Hepatocyte (in vitro differentiated cells): ENCODE results near the gene ERCC1. TPM values are rescaled to one million over a fixed set of nuclear protein-coding genes. Genes with fewer than 3 reads are reported as not detected.

Source experiments
- DNase-seq: peaks from one replicate; pipeline ENCODE4 v3.0.0-alpha.2; 2016; ENCODE audit warnings: low spot score
- H2AFZ ChIP-seq: fragments of 200-600 bp; sonication (generic); 2 replicates; pipeline ENCODE4 v1.6.0; 2016; ENCODE audit warnings: antibody characterized with exemption, mild to moderate bottlenecking
- H3K27ac ChIP-seq: fragments of 200-600 bp; sonication (generic); 2 replicates; pipeline ENCODE4 v1.5.1; 2016; ENCODE audit warnings: mild to moderate bottlenecking
- H3K27me3 ChIP-seq: fragments of 200-600 bp; sonication (generic); 2 replicates; pipeline ENCODE4 v1.6.1; 2016
- H3K36me3 ChIP-seq: fragments of 200-600 bp; sonication (generic); replicated peaks from 2 replicates; pipeline ENCODE4 v1.5.1; 2016; ENCODE audit warnings: low read depth; ENCODE audit not compliant: insufficient read depth
- H3K4me1 ChIP-seq: fragments of 200-600 bp; sonication (generic); 2 replicates; pipeline ENCODE4 v1.5.1; 2016; ENCODE audit warnings: mild to moderate bottlenecking, moderate library complexity; ENCODE audit not compliant: insufficient read depth
- H3K4me2 ChIP-seq: fragments of 200-600 bp; sonication (generic); 2 replicates; pipeline ENCODE4 v1.6.0; 2016
- H3K4me3 ChIP-seq: fragments of 200-600 bp; sonication (generic); 2 replicates; pipeline ENCODE4 v1.5.1; 2016; ENCODE audit warnings: mild to moderate bottlenecking
- H3K79me2 ChIP-seq: fragments of 200-600 bp; sonication (generic); 2 replicates; pipeline ENCODE4 v1.6.0; 2017; ENCODE audit warnings: mild to moderate bottlenecking
- H3K9me2 ChIP-seq: fragments of 200-600 bp; sonication (generic); replicated peaks from 2 replicates; pipeline ENCODE4 v1.6.0; 2017; ENCODE audit warnings: mild to moderate bottlenecking; ENCODE audit not compliant: insufficient read depth
- H3K9me3 ChIP-seq: fragments of 200-600 bp; sonication (generic); 2 replicates; pipeline ENCODE4 v1.5.1; 2016; ENCODE audit warnings: low read depth, mild to moderate bottlenecking
- H4K20me1 ChIP-seq: fragments of 200-600 bp; sonication (generic); 2 replicates; pipeline ENCODE4 v1.6.0; 2016; ENCODE audit warnings: mild to moderate bottlenecking; ENCODE audit not compliant: insufficient read depth, poor library complexity, severe bottlenecking
- EZH2 ChIP-seq: fragments of 200-600 bp; sonication (generic); IDR thresholded peaks from 2 replicates; pipeline ENCODE4 v1.6.1; 2016; ENCODE audit warnings: antibody characterized with exemption, mild to moderate bottlenecking, borderline replicate concordance
- EZH2phosphoT487 ChIP-seq: fragments of 200-600 bp; sonication (generic); IDR thresholded peaks from one replicate; pipeline ENCODE4 v1.6.1; 2018; ENCODE audit warnings: antibody characterized with exemption, mild to moderate bottlenecking, low read depth, moderate library complexity; ENCODE audit not compliant: unreplicated experiment, severe bottlenecking
- WGBS: methylation state at CpG from one replicate; pipeline ENCODE4 v1.1.6; 2016; ENCODE audit warnings: low lambda C conversion rate; ENCODE audit errors: missing lambda C conversion rate; 5-methylcytosine and 5-hydroxymethylcytosine counted together
- polyA plus RNA-seq: library from polyadenylated mRNA; unstranded; fragments of >200 nt; fragmentation: Nextera tagmentation; extraction: Ambion mirVana; gene quantifications from 2 replicates; pipeline ENCODE4 v1.2.1, GENCODE V29; 2016
- total RNA-seq: library from RNA; depleted of rRNA; stranded (reverse); fragments of >200 nt; gene quantifications from 2 replicates; pipeline ENCODE4 v1.2.3, GENCODE V29; 2014
- TF ChIP-seq, protein P1 (sequence below): fragments of 200-600 bp; sonication (generic); IDR thresholded peaks from 2 replicates; pipeline ENCODE4 v1.5.1; 2016; ENCODE audit warnings: antibody characterized with exemption, mild to moderate bottlenecking; ENCODE audit not compliant: poor library complexity

The ERCC1 gene
- total and polyA plus RNA-seq, 2 experiments from 2014 or later = 42.5 to 66.7 TPM

DNA sequence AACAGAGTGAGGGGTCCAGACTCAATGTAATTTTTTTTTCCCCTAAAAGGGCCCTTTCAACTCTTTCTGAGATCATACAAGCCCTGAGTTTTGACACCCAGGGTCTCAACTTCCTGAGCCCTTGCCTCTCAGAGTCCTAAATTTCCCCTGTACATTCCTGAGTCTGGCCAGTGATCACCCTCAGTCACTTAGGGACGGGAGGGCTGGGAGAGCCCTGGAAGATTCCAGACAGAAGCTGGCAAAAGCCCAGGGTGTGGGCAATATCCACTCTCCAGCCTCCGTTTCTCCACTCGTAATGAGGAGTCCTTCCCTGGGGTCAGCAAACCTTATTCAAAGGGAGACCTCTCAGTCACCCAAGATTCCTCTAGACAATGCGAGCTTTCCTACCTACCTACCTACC lies 20.4 kb downstream of the ERCC1 start:
- peak overlapping the region; percentile 95 for H3K4me2 ChIP-seq
- no peak for DNase-seq
- TF ChIP-seq, protein P1, sequence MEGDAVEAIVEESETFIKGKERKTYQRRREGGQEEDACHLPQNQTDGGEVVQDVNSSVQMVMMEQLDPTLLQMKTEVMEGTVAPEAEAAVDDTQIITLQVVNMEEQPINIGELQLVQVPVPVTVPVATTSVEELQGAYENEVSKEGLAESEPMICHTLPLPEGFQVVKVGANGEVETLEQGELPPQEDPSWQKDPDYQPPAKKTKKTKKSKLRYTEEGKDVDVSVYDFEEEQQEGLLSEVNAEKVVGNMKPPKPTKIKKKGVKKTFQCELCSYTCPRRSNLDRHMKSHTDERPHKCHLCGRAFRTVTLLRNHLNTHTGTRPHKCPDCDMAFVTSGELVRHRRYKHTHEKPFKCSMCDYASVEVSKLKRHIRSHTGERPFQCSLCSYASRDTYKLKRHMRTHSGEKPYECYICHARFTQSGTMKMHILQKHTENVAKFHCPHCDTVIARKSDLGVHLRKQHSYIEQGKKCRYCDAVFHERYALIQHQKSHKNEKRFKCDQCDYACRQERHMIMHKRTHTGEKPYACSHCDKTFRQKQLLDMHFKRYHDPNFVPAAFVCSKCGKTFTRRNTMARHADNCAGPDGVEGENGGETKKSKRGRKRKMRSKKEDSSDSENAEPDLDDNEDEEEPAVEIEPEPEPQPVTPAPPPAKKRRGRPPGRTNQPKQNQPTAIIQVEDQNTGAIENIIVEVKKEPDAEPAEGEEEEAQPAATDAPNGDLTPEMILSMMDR = no peak
- TF ChIP-seq EZH2phosphoT487 = no peak
- TF ChIP-seq EZH2 = no peak
- WGBS = 67% methylated on average over 4 of the region's 4 CpGs
- H3K4me1 ChIP-seq = peaks cover 6% of the 10 kb centered on the region
- H3K4me3 ChIP-seq = no peak overlapping the region
- H2AFZ ChIP-seq = no peak overlapping the region
- H4K20me1 ChIP-seq = no peaks in the 10 kb centered on the region
- peaks cover 23% of the 10 kb centered on the region for H3K27me3 ChIP-seq
- H3K79me2 ChIP-seq = peaks cover 31% of the 10 kb centered on the region
- no peak overlapping the region for H3K27ac ChIP-seq
- no peaks in the 10 kb centered on the region for H3K36me3 ChIP-seq
- no peaks in the 10 kb centered on the region for H3K9me3 ChIP-seq
- H3K9me2 ChIP-seq = no peaks in the 10 kb centered on the region

GRCh38 chr19:45402298-45403061 lies 21.2 kb downstream of the ERCC1 start:
- peak; percentile 82 for DNase-seq
- peaks cover 6% of the 10 kb centered on the region for H3K4me1 ChIP-seq
- 23% methylated on average over 27 of the region's 40 CpGs for WGBS
- no peak overlapping the region for H2AFZ ChIP-seq
- H3K4me2 ChIP-seq = peak overlapping the region; percentile 95
- H3K4me3 ChIP-seq = no peak overlapping the region
- peaks cover 23% of the 10 kb centered on the region for H3K27me3 ChIP-seq
- H3K36me3 ChIP-seq = no peaks in the 10 kb centered on the region
- H3K9me2 ChIP-seq = no peaks in the 10 kb centered on the region
- H3K79me2 ChIP-seq = peaks cover 31% of the 10 kb centered on the region
- no peak overlapping the region for H3K27ac ChIP-seq
- no peak for TF ChIP-seq EZH2
- TF ChIP-seq, protein P1 = peak; percentile 53
- no peaks in the 10 kb centered on the region for H3K9me3 ChIP-seq
- H4K20me1 ChIP-seq = no peaks in the 10 kb centered on the region

- Histone ChIP-seq H3K27ac (no peak overlapping the region), H2AFZ (no peak overlapping the region), H3K79me2 (peaks cover 28% of the 10 kb centered on the region), H3K9me2 (no peaks in the 10 kb centered on the region), H3K4me2 (peak overlapping the region; percentile 95), H3K27me3 (peaks cover 23% of the 10 kb centered on the region), H3K9me3 (no peaks in the 10 kb centered on the region), H3K4me3 (no peak overlapping the region), H4K20me1 (no peaks in the 10 kb centered on the region), H3K36me3 (no peaks in the 10 kb centered on the region), H3K4me1 (peaks cover 6% of the 10 kb centered on the region)
- 90% methylated on average over 6 of the region's 6 CpGs for WGBS
- TF ChIP-seq EZH2 = no peak
- no peak for DNase-seq
Observed at GRCh38 chr19:45401815-45402214, 21.9 kb downstream of the ERCC1 start.

GRCh38 chr19:45400192-45400591 lies 23.5 kb downstream of the ERCC1 start:
- Histone ChIP-seq H2AFZ (no peak overlapping the region), H3K4me1 (peaks cover 6% of the 10 kb centered on the region), H3K27ac (no peak overlapping the region), H4K20me1 (no peaks in the 10 kb centered on the region), H3K4me3 (no peak overlapping the region), H3K4me2 (no peak overlapping the region), H3K36me3 (no peaks in the 10 kb centered on the region), H3K79me2 (peaks cover 28% of the 10 kb centered on the region), H3K9me2 (no peaks in the 10 kb centered on the region), H3K27me3 (peaks cover 23% of the 10 kb centered on the region), H3K9me3 (no peaks in the 10 kb centered on the region)
- peak; percentile 2 for DNase-seq
- 96% methylated on average over 6 of the region's 6 CpGs for WGBS
- TF ChIP-seq EZH2phosphoT487 = no peak
- TF ChIP-seq EZH2 = no peak
- TF ChIP-seq, protein P1 = no peak
